Renal cortical epithelial cell (primary cell): Measurements from ENCODE around the gene ULK4. TPM values are rescaled to one million over a fixed set of nuclear protein-coding genes. Genes with fewer than 3 reads are reported as not detected.
"Not testable (repeated sequence)": the region's sequence is repeated elsewhere in the genome, so short reads cannot be mapped to it uniquely, and the experiment has no call there.

Experiments
- DNase-seq: peaks from one replicate; pipeline ENCODE4 v3.0.0-alpha.2; 2011; ENCODE audit warnings: low read depth
- total RNA-seq: library from RNA; depleted of rRNA; stranded (reverse); fragments of >200 nt; gene quantifications from 2 replicates; pipeline ENCODE4 v1.2.3, GENCODE V29; 2014

ULK4 gene
- total RNA-seq, 1 donor from 2014 or later = 20.5 TPM

DNA sequence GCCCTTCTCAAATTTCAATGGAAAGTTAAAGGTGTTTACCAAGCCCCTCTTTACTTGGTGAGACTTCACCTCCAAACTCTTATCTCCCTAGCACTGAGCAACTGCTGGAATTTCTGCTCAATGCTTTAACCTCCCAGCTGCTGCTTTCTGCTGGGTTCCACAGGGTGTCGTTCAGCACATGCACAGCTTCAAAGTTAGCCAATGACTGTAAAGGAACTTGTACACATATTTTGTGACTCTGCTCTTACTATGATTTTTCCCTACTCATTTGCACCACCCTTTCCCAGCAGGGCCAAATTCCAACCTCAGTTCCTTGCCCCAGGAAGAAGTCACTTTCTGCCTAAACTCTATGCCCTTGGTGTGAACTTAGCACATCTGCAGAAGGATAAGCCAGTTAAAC, 89.7 kb downstream of the ULK4 start:
- no peak for DNase-seq

DNA sequence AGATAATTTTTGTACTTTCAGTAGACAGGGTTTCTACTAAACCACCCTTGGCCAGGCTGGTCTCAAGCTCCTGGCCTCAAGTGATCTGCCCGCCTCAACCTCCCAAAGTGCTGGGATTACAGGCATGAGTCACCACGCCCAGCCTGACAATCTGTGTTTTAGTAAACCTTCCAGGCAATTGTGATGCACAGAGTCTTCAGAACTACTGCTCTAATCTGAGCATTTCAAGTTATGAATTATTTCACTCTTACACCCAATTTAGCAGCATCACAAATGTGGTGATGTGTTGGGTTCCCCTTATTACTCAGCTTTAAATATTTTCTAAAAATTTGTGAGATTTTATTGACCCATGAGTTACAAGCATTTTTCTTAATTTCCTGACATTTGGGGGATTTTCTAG, 94.4 kb downstream of the ULK4 start:
- DNase-seq = no peak

DNA sequence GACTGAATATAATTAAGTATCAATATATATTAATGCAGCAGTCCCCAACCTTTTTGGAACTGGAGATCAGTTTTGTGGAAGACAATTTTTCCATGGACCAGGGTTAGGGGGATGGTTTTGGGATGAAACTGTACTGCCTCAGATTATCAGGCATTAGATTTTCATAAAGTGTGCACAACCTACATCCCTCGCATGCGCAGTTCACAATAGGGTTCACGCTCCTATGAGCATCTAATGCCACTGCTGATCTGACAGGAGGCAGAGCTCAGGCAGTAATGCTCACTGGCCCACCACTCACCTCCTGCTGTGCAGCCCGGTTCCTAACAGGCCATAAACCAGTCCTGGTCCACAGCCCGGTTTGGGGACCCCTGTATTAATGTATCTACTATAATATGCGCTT, 95.6 kb downstream of the ULK4 start:
- DNase-seq = no peak

- no peak for DNase-seq
Observed at GRCh38 chr3:41863024-41863423, 98.9 kb downstream of the ULK4 start.

DNA sequence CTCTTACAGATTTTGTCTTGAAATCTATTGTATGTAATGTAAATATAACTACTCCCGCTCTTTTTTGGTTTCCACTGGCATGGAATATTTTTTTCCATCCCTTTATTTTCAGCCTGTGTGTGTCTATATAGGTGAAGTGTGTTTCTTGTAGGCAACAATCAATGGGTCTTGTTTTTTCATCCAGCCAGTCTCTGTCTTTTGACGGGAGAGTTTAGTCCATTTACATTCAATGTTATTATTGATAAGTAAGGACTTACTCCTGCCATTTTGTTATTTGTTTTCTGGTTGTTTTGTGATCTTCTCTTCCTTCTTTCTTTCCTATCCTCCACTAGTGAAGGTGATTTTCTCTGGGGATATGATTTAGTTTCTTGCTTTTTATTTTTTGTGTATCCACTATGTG, 101.4 kb downstream of the ULK4 start:
- DNase-seq = not testable (repeated sequence)

- no peak for DNase-seq
Observed at GRCh38 chr3:41854956-41855355, 106.9 kb downstream of the ULK4 start.

- peak; percentile 17 for DNase-seq
Observed at GRCh38 chr3:41853540-41854196, 108.2 kb downstream of the ULK4 start.

GRCh38 chr3:41848753-41849574, 112.9 kb downstream of the ULK4 start:
- DNase-seq = no peak

GRCh38 chr3:41847679-41848078, 114.2 kb downstream of the ULK4 start:
- DNase-seq = no peak

GRCh38 chr3:41846850-41847249, 115.1 kb downstream of the ULK4 start:
- no peak for DNase-seq

DNA sequence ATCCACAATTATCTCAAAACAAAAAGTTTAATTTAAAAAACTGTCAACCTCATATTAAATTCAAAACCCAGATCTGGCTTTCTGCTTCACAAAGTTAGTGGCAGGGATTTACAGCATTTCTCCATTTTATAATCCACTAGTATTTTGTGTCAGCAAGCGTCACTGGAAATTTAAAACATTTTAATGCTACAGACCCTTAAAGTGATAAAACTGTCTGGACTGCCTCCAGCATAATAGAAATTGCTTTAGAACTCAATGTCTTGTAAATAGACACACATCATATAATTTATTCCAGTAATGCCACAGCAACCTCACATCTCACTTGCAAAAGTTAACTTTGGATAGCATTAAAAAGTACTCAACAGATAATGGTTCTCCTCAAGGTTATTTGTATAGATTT, 116.1 kb downstream of the ULK4 start:
- DNase-seq = no peak

- DNase-seq = not testable (repeated sequence)
Observed at GRCh38 chr3:41844256-41844655, 117.6 kb downstream of the ULK4 start.

- not testable (repeated sequence) for DNase-seq
Observed at GRCh38 chr3:41840936-41841668, 120.8 kb downstream of the ULK4 start.

DNA sequence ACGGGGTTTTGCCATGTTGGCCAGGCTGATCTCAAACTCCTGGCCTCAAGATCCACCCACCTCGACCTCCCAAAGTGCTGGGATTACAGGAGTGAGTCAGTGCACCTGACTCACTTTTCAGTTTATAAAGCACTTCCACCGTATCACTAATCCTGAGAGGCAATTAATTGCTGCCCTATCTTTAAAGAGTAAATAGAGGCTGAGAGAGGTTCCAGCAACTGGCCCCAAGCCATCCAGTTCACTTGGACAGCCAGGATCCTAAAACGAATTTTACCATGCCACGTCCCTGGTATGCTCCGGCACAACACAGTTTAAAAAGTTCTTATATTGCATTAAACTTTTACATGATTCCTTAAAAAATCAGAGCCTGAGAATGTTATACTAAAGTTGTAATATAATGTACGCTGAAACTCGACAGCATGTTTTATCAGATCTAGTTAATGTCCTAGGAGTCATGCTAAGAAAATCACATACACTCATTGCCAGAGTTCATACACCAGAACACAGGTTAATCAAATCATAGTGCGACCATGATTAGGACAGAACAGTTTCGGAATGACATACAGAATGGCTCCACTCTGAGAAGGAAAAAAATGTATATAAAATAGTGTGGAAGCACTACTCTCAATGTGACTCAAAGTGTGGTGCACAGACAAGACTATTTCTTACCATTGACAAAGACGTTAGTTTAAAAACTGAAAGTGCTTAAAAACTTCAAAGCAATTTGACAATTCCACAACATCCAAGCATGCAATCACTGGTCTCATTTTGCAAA, 125.4 kb downstream of the ULK4 start:
- peak; percentile 12 for DNase-seq

DNA sequence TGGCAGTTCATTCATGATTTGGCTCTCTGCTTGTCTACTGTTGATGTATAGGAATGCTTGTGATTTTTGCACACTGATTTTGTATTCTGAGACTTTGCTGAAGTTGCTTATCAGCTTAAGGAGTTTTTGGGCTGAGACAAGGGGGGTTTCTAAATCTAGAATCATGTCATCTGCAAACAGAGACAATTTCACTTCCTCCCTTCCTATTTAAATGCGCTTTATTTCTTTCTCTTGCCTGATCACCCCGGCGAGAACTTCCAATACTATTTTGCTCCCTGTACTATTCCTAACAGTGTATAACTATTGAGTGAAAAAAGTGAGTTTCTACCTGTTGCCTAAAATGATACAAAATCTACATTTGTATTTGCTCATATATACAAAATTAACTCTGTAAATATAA, 128.3 kb downstream of the ULK4 start:
- no peak for DNase-seq

GRCh38 chr3:41819236-41819635, 142.7 kb downstream of the ULK4 start:
- DNase-seq = no peak

DNA sequence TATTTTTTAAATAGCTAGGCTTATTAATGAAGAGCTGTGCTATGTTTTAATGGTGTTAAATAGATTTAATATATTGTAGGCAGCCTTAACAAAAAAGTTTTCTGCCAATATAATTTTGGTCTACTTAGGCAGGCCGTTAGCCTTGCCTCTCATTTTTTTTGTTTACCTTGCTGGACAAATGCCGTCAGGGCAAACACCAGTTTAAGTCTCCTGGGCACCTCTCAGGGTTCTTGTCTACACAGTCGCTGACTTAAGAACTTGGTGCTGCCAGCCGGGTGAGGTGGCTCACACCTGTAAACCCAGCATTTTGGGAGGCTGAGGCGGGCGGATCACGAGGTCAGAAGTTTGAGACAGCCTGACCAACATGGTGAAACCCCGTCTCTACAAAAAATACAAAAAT, 153.3 kb downstream of the ULK4 start:
- no peak for DNase-seq

- DNase-seq = peak; percentile 84
Observed at GRCh38 chr3:41808152-41808551, 153.8 kb downstream of the ULK4 start.

- no peak for DNase-seq
Observed at GRCh38 chr3:41794748-41795589, 166.9 kb downstream of the ULK4 start.

- peak; percentile 13 for DNase-seq
Observed at GRCh38 chr3:41792806-41793205, 169.1 kb downstream of the ULK4 start.

DNA sequence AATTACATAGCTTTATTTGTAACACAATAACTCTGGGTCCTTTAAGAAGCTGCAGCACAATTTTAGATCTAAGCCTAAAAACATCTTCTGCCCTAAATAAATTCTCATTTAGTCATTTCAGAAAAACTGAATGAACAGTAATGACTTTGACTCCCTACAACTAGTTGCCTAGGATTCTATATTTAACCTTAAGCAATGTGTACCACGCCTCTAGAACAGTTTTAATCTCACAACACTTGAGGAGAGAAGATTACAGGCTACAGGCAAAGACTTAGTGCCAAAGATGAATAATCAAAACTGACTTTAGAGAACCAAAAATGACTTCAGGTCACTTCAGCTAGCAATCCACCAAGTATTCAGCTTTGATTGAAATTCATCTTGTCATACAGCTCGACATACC, 192.8 kb downstream of the ULK4 start:
- DNase-seq = no peak
